HCEC 1CT (cell line): ENCODE measurements around the gene CEPT1.

Experiments used
- DNase-seq: peaks from one replicate; pipeline ENCODE4 v3.0.0-alpha.2; 2017

CEPT1 gene

DNA sequence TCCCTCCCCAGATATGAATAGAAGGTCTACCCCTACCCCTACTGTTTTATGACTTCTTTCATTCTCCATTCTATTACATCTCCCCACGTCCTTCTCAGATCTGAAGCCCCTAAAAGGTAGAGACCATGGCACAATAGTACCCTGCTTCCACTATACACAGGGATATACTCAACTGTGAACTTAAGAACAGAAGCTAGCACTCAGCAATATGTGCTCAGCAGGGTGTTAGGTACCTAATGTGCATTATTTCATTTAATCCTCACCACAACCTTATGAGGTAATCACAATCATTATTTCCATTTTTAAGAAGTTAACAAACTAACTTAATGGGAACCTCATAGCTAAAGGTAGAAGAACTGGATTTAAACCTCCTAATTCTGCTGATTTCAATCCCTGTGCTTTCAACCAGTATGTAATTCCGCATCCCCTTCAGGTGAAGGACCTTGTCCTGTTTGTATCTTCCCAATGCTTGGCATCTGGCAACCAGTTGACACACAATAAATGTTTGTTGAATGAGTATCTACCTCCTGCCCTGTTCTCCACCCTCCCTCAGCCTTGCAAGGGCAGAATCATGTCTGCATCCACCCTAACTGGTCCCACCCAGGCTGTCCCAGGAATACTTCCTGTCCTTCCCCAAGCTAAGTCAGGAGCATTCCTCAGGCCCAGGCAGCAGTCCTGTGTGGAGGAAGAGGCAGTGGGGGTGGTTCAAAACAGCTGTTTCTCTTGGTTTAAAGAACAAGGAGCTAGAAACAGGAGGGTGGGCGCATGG is 53.9 kb downstream of the CEPT1 start:
- DNase-seq = no peak

DNA sequence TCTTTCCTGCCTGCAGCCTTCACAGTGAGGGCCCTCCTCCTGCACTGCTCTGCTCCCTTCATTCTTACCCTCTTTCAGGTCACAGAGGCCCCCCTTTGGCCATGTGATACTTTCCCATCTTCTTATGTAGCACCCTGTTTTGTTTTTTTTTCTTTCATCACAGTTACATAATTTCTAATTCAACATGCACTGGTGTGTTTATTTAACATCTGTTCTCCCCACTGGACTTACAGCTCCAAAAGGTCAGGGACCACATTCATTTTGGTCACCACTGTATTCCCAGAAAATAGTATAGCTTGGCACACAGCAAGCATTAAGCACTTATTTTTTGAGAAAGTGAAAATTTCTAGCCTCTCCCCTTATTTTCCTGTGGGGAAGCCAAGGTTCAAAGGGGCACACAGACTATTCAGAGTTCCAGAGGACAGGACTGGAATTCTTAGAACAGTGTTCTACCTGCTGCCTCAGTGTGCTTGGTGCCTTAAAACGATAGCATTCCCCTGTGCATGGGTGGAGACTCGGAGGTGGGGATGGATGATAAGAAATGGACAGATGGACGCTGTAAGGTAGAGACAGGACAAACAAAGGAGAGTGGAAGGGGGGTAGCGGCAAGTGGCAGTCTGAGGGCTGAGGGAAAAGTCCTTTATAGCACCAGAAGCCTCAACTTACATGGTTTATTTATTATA is 55.1 kb downstream of the CEPT1 start:
- DNase-seq = peak; percentile 6

DNA sequence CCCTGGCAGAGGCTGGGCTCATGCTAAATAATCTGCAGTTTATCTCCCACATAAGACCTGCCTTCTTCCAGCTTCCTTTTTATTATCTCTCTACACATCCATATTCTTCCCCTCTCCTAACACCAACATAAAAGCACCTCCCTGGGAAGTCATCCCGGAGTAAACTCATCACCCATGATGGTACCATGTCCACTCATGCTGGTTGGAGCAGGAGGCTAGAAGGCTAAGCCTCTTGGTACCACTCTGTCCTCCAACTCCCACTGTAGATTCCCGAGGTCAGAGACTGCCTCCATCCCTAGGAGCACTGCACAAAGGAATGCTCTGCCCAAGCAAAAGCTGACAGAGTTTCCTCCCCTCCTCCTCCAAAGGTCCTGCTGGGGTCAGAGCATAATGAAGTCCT is 56.2 kb downstream of the CEPT1 start:
- DNase-seq = no peak

DNA sequence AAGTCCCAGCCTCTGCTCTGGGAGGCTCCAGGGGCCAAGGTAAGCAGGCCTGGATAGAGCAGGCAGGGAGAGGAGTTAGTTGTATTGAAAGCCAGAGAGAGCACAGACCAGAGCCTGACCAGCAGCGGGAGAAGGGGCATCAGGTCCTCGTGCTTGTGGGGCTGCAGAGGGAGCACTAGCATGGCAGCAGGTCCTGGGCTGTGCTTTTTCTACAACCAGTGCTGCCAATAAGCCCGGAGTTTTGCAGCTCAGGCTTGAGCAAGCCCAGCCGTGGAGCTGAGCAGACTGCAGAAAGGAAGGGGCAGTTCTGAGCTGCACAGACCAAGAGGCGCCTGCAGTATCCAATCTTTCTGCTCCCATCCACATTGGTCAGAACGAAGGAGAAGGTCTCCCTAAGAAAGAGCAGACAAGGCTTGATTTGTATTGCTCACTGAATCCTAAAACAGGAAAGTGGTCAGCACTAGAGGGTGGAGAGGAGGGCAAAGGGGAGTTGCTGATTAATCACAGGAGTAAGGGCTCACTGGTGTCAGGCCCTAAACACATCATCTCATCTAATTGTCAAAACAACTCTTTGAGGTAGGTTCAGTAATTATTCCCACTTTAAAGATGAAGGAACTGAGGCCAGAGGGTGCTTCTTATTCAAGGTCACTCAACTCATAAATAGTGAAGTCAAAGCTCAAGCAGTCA is 57.7 kb downstream of the CEPT1 start:
- DNase-seq = peak; percentile 42

DNA sequence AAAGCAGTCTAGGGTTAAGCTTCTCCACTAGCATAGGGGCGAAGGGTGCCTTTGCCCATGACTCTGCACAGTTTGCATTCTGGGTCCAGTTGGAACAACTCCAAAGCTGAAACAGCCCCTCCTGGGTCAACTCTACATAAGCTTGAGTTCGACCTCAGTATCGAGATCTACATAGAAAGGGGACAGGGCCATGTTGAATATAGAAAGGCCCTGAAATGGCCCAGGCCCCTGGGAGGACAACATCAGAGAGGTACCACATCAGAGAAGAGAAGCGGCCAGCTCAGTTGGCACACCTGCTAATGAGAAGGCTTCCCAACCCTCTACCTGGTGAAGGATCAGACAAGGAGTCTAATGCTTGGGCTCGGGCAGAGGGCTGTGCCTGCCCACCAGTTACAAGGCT is 58.8 kb downstream of the CEPT1 start:
- DNase-seq = no peak

DNA sequence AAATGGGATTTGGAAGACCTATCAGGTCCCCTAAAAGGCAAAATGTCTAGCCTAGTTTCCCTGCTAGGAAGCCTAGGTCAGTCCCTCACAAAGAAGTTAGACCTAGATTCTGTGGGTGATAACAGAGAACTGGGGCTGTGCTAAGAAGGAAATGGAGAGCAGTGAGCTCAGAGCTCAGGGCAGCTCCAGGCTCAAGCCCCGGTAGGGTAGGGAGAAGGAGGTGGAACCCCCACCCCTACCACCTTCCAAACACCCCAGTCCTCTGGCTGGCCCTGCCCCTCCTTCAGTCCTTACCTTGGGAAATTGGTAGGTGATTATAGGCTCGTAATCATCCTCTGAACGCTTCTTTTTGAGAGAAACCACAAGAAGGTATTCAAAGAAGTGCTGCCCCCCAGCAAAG is 59.3 kb downstream of the CEPT1 start:
- no peak for DNase-seq

DNA sequence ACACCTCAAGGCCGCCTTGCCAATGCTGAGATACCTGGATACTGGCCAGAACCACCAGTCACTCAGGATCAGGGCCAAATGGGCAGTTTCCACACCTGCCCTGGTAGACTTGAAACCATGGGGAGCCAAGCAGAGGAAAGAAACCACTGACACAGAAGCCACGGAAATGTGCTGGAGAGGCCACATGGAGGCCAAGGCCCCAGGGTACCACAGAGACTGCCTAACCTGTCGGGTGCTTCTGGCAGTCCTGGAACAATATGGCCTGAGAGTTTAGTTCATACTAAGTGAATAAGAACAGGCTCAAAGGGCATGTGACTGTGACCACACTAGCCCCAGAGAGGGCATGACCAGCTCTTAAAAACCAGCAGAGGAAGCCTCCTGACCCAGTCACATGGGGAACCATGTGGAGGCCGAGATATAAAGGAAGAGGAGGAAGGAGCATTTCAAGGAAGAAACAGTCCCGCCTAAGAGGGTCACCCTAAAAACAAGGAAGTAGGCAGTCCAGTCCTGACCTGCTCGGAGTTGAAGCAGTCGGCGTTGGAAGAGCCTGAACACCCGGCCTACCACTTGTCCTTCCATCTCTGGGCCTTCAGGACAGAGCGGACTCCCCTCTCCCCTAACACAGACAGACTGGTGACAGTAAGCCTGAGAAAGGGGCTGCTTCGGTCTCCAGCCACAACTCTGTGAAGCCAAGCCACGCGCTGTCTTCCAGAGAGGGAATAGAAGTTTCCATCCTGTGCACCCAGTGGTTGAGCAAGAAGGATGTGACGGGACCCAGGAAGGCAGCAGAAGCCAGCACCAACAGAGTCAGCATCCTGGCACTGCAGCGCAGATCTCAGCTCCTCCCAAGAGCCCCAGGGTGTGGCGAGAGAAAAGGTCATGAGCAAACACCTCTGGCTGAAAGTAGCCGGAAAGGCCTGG is 60.1 kb downstream of the CEPT1 start, which contains the start of gene DENND2D:
Gene DENND2D, minus strand, starts transcription at position 766 of the 921 bp plus-strand sequence. Its CDS starts 187 bp downstream, at position 579.
- DNase-seq = no peak

DNA sequence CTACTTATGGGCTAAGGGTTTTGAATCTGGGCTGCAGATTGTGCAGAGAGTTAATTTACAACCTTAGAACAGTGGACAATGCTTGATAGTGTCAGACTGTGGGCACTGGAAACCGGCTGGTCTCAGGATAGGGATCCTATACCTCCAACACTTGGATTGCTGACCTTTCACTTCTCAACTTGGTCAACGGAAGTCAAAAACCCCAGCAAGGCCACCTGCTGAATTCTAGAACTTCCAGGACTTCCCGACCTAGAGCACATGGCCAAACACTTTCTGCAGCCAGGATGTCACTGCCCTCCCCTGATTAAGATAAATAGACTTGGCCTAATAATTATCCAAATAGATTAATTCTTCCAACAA is 60.8 kb downstream of the CEPT1 start:
- DNase-seq = no peak

DNA sequence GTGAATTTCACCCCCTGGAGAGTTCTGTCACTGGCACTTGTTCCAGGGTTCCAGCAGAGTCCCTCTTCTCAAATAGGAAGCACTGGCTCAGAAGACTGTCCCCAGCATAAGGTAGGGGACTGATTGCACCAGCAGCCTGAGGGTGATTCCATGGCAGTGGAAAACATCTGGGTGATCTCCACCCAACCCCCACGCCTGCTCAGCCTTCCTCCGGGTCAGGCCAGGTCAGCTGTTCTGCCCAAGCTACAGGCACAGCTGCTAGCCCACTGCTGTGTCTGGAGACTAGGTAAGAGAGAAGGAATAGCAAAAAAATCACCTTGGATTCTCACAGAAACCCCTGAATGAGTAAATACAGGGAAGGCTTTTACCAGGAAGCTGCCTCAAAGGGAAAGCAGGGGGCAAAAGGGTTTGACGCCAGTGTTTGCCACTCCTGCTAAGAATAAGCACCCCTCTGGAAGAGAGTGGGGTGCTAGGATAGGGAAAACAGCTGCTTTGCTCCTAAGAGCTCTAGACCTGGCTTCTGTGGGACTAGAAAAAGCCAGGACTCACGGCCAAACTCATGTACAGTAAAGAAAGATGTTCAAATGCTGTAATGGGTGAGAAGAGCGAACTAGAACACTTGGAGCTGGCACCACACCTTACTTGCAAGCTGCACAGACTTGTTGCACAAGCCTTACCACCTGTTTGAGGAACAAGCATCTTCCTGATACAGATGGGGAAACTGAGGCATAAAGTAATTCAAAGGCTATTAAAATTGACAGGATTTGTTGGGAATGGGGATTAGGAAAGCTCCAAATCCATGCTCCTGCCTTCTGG is 61.5 kb downstream of the CEPT1 start:
- DNase-seq = no peak

DNA sequence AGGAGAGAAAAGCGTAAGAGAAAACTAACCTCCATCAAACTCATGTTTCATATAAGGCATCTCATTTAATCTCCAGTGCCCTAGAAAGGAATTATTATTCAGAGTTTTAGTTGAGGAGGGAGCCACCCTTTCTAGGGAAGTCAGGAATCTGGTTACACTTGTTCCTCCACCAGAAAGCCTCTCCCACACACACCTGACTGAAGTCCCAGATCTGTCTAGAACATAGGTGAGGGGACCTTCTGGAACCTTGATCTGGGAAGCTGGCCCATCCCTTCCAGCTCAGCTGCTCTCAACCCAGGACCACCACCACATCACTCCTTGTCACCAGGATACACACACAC is 62.3 kb downstream of the CEPT1 start:
- no peak for DNase-seq

DNA sequence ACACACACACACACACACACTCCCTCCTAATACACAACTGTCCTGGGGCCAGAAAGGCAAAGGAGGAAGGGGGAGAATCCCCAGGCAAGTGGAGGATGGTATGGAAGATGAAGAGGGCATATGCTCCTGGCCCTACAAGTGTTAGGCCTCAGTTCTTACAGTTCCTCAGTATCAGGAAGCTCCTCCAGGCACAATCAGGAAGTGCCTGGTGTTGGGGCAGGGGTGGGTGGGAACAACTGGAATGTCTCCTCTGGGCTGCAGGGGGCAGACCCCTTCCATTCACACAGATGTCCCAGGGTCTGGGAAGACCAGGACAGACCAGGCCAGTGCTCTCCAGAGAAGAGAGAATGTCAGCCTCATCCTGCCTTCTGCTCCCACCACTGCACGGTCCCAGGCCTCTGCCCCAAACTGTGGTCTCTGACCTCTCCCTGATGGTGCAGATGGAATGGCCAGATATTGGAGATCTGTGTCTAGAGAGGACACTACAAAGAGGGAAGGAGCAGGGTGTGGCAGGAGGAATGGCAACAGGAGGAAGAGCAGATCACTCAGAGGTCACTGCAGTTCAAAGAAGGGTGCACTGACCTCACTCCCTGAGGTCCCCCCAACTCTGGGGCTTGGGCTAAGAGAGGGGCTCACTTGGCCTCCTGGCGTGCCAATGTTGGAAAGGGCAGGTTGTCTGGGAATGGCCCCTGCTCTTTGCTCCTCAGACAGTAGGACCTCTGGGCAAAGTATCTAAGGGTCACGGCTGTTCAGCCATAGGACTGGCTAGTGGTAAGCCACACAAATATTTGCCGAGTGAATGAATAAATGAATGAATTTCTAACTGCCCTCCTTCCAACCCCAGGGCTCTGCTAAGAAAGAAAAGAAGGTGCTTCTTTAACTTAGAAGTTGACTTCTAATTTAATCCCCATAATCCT is 62.9 kb downstream of the CEPT1 start:
- DNase-seq = no peak

DNA sequence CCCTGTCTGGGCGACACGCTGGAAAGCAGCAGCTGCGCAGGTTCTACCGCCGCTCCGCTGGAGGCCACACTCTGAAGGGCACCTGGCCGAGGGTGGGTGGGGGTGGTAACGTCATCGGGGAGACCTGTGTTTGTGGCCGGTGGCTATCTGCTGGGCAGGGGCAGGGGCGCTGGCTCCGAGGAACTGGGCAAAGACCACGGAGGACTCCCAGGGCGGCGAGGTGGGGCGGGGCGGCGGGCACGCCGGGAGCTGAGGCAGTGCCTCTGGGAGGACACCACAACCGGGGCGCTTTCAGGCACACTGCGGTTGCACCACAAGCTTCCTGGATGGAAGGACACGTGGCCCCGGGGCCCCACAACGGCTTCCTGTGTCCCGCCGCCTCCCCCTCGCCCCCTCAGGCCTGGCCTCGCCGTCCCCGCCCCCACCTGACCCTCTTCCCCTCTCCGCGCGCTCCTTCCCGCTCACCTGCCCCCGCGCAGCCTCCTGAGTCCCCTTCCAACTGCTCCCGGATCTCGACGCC is 63.7 kb downstream of the CEPT1 start:
- peak; percentile 18 for DNase-seq

DNA sequence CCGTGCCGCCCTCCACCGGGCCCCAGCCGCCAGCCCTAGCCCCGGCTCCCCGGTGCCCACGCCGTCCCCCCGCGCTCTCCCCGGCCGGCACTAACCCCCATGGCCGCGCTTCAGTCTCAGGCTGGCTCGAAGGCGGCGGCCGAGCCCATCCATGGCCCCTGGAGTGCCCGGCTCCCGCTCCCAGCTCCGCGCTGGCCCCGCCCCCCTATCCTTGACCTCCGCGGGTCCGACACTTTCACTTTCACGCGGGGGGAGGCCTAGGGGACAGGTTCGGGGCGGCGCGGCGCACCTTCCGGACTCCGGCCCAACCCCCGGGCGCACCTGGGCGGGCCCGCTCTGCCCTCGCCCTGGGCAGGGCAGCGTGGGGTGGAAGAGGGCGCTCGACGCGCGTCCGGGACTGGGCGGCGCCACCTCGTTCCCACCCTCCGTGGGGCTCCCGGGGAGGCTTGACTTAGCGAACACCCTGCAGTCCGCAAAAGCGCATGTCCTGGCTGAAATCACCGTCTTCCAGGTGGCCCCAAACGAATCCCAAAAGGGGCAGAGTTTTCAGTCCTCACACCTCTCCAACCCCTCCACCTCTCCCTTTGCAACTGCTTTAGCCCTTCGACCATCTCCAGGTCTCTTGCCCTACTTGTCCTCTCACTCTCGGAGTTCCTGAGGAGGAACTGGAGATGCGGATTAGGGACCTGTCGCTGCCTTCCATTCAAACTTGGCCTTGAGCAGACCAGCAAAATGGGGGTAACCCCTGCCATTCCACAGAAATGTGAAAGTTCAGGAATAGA is 64.4 kb downstream of the CEPT1 start:
- no peak for DNase-seq

DNA sequence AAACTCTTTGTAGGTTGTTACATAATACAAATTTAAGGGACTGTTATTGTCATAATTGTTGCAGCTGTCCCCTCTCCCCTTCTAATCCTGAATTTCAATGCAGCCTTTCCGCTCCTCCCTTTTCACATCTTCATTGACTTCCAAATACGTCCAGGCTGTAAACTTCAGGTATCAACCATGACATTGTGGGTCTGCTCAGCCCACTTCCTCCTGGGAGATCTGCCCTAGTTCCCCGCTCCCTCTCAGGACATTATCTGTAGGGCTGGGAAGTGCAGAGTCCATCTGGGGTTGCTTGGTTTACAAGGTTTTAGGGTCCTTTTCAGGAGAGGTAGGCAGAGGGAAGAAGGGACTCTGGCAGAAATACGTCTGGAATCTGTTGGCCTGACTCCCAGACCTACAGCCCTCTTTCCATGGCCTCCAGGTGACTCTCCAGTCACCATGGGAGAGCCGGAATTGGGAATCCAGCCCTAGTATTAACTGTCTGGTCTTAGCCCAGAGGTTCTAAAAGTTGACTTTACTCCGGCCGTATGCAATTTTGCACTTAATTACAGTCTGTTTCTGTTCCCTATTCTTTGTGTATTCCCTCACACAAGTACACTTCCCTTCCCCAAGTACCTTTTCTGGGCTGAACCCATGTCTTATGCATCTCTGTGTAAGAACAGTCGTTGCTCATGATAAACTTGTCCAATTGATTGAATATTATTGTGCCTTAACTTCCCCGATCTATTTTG is 65.1 kb downstream of the CEPT1 start:
- no peak for DNase-seq

DNA sequence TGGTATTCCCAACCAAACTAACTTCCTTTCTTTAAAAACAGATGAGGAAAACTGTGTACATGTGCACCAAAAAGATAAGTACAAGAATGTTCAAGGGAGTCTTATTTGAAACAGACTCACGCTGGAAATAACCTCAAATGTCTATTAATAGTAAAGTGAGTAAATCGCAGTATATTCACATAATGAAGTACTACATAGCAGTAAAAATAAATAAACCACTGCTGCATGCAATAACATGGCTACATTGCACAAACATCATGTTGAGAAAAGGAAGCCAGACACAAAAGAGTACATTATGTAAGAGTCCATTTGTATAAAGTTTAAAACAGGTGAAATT is 65.7 kb downstream of the CEPT1 start:
- no peak for DNase-seq

DNA sequence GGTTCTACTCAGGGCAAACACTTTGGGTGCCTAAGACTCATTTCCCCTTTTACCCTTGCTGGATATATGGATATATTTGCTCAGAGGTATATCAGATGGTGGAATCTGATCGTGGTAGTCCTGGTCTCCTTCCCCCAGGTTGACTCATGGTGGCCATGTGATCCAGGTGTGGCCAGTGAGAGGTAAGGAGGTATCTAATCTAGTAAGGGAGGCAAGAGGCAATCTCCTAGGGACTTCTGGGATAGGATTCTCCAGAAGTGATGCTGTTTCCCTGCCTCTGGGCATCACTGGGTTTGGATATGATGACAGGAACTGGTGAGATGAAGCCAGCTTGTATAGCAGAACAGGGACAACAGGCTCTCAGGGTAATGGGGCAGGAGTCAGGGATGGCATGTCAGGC is 68.9 kb downstream of the CEPT1 start:
- no peak for DNase-seq

DNA sequence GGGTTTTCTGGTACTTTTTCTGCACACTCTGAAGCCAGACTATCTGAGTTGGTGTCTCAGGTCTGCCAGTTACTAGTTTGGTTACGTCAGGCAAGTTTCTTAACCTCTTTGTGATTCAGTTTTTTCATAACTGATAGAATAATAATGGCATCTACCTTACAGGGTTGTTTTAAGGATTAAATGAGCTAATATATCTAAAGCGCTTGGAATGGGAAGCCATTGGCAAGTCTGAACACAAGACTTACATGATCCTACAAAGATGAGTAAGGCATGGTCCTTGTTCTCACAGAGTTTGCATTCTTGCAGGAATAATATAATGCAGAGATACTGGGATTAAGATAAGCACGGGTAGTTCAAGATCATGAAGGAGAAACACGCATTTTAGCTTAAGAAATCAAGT is 69.6 kb downstream of the CEPT1 start:
- no peak for DNase-seq

DNA sequence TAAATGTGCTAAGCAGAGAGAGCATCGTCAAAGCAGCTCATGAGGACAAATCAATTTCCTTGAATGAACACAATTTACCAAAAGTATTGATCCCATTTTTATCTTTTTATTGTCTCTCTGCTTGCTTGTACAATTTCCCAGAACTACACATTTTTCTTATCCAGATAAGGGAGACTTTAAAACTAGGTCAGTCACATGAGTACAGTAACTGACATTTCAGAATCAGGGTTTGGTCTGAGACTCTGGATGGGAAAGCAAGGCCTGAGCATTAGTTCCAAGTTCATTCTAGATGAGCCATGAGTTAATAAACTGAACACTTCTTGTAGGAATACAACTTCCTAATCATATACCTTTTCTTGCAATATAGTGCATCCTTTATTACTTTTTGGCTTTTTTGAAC is 71.9 kb downstream of the CEPT1 start:
- no peak for DNase-seq

DNA sequence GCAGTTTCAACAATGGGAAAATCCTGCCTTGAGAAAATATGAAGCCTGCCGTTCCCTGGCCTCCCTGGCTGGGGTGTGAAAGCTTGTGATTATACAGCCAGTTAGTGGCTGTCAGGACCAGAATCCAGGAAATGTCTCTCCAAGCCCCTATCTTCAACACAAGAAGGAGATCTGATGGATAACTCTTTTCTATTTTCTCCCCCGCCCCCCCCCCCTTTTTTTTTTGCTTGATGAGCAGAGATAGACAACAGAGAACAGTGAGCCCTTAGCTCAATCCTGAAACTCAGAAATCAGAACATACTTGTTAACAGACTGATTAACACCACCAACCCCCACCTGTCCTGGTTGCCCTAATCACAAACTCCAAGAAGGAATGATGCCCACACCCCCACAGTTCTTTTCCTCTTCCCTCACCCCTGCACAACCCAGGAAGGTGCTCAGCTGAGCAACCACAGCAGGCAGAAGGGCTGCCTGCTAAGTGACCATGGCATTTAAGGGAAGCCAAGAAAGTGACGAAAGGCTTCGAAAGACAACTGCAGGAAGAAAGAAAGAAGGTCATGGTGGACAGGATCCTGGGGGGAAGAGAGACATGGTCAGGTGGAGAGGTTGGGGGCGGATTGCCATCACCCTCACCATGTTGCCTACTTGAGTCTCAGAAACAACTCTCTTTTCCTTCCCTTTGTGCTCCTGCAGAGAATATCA is 72.8 kb downstream of the CEPT1 start:
- DNase-seq = no peak
